ENCODE data around the gene HADHA. TPM values are rescaled to one million over a fixed set of nuclear protein-coding genes. Genes with fewer than 3 reads are reported as not detected.
"Not testable (repeated sequence)": the region's sequence is repeated elsewhere in the genome, so short reads cannot be mapped to it uniquely, and the experiment has no call there.

HADHA gene
- 168 and 172 TPM in 2 replicates for total RNA-seq (2014; rRNA removed; shearing (Covaris generic))

GRCh38 chr2:26244309-26245230, at the start of gene HADHA, which contains the start of gene HADHB:
TSS of gene HADHA (minus strand) at chr2:26244632. CDS start at chr2:26244596, 36 bp downstream.
TSS of gene HADHB (plus strand) at chr2:26244939. CDS start at chr2:26254255, 9,316 bp downstream.
- no peaks in the 10 kb centered on the region for H3K4me1 ChIP-seq
- H3K4me3 ChIP-seq = peak within 1 kb of the TSS; percentile 84
- DNase-seq = peak; percentile 95 to 96
- H3K36me3 ChIP-seq = no peaks in the 10 kb centered on the region
- no peaks in the 10 kb centered on the region for H3K27me3 ChIP-seq
- H3K9me3 ChIP-seq (replicated peaks) = no peaks in the 10 kb centered on the region
- peak within 1 kb of the TSS; percentile 97 for H3K27ac ChIP-seq

GRCh38 chr2:26292646-26293045, 48.2 kb upstream of the HADHA start:
- Histone ChIP-seq H3K4me3 (no peak overlapping the region), H3K4me1 (no peaks in the 10 kb centered on the region), H3K9me3 (replicated peaks) (no peaks in the 10 kb centered on the region), H3K27ac (no peak overlapping the region), H3K27me3 (no peaks in the 10 kb centered on the region), H3K36me3 (peaks cover 11% of the 10 kb centered on the region; the same call in 1 of the 2 replicates)
- DNase-seq = no peak

- Histone ChIP-seq H3K4me3 (no peak overlapping the region), H3K4me1 (no peaks in the 10 kb centered on the region), H3K27ac (no peak overlapping the region), H3K27me3 (no peaks in the 10 kb centered on the region), H3K9me3 (replicated peaks) (no peaks in the 10 kb centered on the region), H3K36me3 (peaks cover 24% of the 10 kb centered on the region; the same call in 1 of the 2 replicates)
- no peak for DNase-seq
Observed at GRCh38 chr2:26290001-26290400, 45.6 kb upstream of the HADHA start.

- Histone ChIP-seq H3K36me3 (peaks cover 52% of the 10 kb centered on the region), H3K4me1 (no peaks in the 10 kb centered on the region), H3K4me3 (no peak overlapping the region), H3K9me3 (replicated peaks) (no peaks in the 10 kb centered on the region), H3K27me3 (no peaks in the 10 kb centered on the region), H3K27ac (no peak overlapping the region)
- DNase-seq = no peak
Observed at GRCh38 chr2:26285931-26286330, 41.5 kb upstream of the HADHA start.

- H3K4me3 ChIP-seq = no peak overlapping the region
- no peaks in the 10 kb centered on the region for H3K27me3 ChIP-seq
- H3K9me3 ChIP-seq (replicated peaks) = no peaks in the 10 kb centered on the region
- no peak for DNase-seq
- H3K36me3 ChIP-seq = peaks cover 57% of the 10 kb centered on the region
- no peak overlapping the region for H3K27ac ChIP-seq
- no peaks in the 10 kb centered on the region; the same call in 1 of the 2 replicates for H3K4me1 ChIP-seq
Observed at GRCh38 chr2:26284132-26284531, 39.7 kb upstream of the HADHA start.

- Histone ChIP-seq H3K27ac (no peak overlapping the region), H3K4me3 (no peak overlapping the region), H3K27me3 (no peaks in the 10 kb centered on the region), H3K4me1 (no peaks in the 10 kb centered on the region; the same call in 1 of the 2 replicates), H3K9me3 (replicated peaks) (no peaks in the 10 kb centered on the region), H3K36me3 (peaks cover 61% of the 10 kb centered on the region)
- no peak for DNase-seq
Observed at GRCh38 chr2:26283606-26284005, 39.2 kb upstream of the HADHA start.

GRCh38 chr2:26281226-26281625, 36.8 kb upstream of the HADHA start:
- peaks cover 63% of the 10 kb centered on the region for H3K36me3 ChIP-seq
- H3K4me1 ChIP-seq = no peaks in the 10 kb centered on the region; the same call in 1 of the 2 replicates
- no peak for DNase-seq
- H3K27ac ChIP-seq = no peak overlapping the region
- H3K27me3 ChIP-seq = no peaks in the 10 kb centered on the region
- H3K4me3 ChIP-seq = no peak overlapping the region
- H3K9me3 ChIP-seq (replicated peaks) = no peaks in the 10 kb centered on the region

- no peak overlapping the region for H3K4me3 ChIP-seq
- H3K27ac ChIP-seq = no peak overlapping the region
- H3K27me3 ChIP-seq = no peaks in the 10 kb centered on the region
- peaks cover 56% of the 10 kb centered on the region for H3K36me3 ChIP-seq
- no peaks in the 10 kb centered on the region for H3K9me3 ChIP-seq (replicated peaks)
- peak in 1 of 2 experiments; percentile 27 for DNase-seq
- H3K4me1 ChIP-seq = no peaks in the 10 kb centered on the region; the same call in 1 of the 2 replicates
Observed at GRCh38 chr2:26279886-26280285, 35.5 kb upstream of the HADHA start.

GRCh38 chr2:26276484-26277227, 32.2 kb upstream of the HADHA start:
- no peaks in the 10 kb centered on the region for H3K9me3 ChIP-seq (replicated peaks)
- no peak overlapping the region for H3K4me3 ChIP-seq
- H3K36me3 ChIP-seq = peaks cover 48% of the 10 kb centered on the region
- H3K27me3 ChIP-seq = no peaks in the 10 kb centered on the region
- H3K4me1 ChIP-seq = no peaks in the 10 kb centered on the region; the same call in 1 of the 2 replicates
- no peak for DNase-seq
- no peak overlapping the region for H3K27ac ChIP-seq

- Histone ChIP-seq H3K27ac (no peak overlapping the region), H3K9me3 (replicated peaks) (no peaks in the 10 kb centered on the region), H3K27me3 (no peaks in the 10 kb centered on the region), H3K4me1 (no peaks in the 10 kb centered on the region), H3K36me3 (peaks cover 35% of the 10 kb centered on the region), H3K4me3 (no peak overlapping the region)
- DNase-seq = no peak
Observed at GRCh38 chr2:26274058-26274613, 29.7 kb upstream of the HADHA start.

GRCh38 chr2:26273501-26273900, 29.1 kb upstream of the HADHA start:
- Histone ChIP-seq H3K4me1 (no peaks in the 10 kb centered on the region), H3K36me3 (peaks cover 29% of the 10 kb centered on the region), H3K27ac (no peak overlapping the region), H3K27me3 (no peaks in the 10 kb centered on the region), H3K9me3 (replicated peaks) (no peaks in the 10 kb centered on the region), H3K4me3 (no peak overlapping the region)
- no peak for DNase-seq

- Histone ChIP-seq H3K4me3 (no peak overlapping the region), H3K9me3 (replicated peaks) (no peaks in the 10 kb centered on the region), H3K4me1 (no peaks in the 10 kb centered on the region), H3K27ac (no peak overlapping the region), H3K27me3 (no peaks in the 10 kb centered on the region), H3K36me3 (peaks cover 17% of the 10 kb centered on the region)
- no peak for DNase-seq
Observed at GRCh38 chr2:26270373-26270772, 25.9 kb upstream of the HADHA start.

- Histone ChIP-seq H3K4me3 (no peak overlapping the region), H3K9me3 (replicated peaks) (no peaks in the 10 kb centered on the region), H3K36me3 (peaks cover 21% of the 10 kb centered on the region), H3K4me1 (no peaks in the 10 kb centered on the region), H3K27ac (no peak overlapping the region), H3K27me3 (no peaks in the 10 kb centered on the region)
- no peak for DNase-seq
Observed at GRCh38 chr2:26269571-26270158, 25.2 kb upstream of the HADHA start.

- H3K9me3 ChIP-seq (replicated peaks); DNase-seq; H3K4me3 ChIP-seq; H3K27me3 ChIP-seq; H3K27ac ChIP-seq; H3K4me1 ChIP-seq: not testable (repeated sequence)
- peaks cover 16% of the 10 kb centered on the region for H3K36me3 ChIP-seq
Observed at GRCh38 chr2:26268670-26269385, 24.4 kb upstream of the HADHA start.

Data from SJCRH30 (cell line).